HS-5 (cell line): ENCODE data around the gene DNAI7.

Experiments used
- DNase-seq: peaks from one replicate; pipeline ENCODE4 v3.0.0-alpha.2; 2012; ENCODE audit warnings: low read depth

Gene DNAI7

GRCh38 chr12:25182765-25183164 is 12.2 kb downstream of the DNAI7 start:
- no peak for DNase-seq

- DNase-seq: no peak
These were observed 32.1 kb downstream of the DNAI7 start for GRCh38 chr12:25162866-25163265.

DNA sequence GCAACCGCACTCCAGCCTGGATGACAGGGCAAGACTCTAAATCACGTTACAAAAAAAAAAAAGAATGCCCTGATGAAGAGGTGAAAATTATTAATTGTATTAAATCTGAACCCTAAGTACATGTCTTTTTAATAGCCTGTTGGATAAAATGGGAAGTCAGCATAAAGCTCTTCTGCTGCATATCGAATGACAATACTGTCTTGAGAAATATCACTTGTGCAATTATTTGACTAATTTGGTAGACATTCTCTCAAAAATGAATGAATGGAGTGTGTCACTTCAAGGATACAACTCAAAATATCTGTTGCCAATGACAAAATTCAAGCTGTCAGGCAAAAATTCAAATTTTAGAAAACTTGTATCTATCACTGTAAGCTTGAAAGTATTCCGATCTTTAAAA is 38.9 kb downstream of the DNAI7 start:
- no peak for DNase-seq

DNA sequence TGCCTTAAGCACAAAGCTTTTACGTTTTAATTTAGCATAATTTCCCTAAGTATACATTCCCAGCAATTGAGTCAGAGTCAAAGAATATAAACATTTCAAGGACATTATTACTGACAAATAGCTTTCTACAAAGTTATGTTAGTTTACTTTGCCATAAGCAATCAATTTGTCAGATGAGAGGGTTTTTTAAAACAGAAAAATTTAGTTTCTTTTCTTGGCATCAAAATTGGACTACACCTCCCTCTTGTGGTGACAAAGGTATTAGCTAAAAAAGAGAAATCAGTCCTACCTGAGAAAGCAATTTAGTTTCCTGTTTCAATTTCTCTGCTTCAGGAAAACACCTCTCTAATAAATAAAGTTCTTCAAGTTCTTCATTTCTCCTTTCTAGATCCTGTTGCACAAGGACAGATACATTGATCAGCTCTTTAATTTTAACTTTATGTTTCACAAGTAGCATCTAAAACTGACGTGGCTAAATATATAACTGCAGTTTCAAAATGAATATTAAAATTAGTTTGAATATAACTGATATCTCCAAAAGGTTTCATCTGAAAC is 39.9 kb downstream of the DNAI7 start:
- peak; percentile 26 for DNase-seq

DNA sequence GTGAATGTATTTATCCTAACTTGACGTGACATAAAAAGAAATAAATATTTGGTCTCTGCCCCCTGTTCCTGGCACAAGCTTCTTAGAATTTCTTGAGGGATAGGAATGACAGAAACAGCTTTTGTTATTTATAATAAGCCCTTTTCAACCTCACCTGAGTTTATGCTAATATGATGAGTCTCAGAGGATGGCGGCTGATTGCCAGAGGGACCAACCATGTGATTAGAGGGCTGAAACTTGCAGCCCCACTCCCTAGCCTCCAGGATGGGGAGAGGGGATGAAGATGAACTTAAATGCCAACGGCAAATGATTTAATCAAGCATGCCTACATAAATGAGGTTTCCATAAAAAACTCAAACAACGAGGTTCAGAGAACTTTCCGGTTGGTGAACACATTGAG is 42.9 kb downstream of the DNAI7 start:
- DNase-seq: no peak

- peak; percentile 79 for DNase-seq
These were observed 43.5 kb downstream of the DNAI7 start for GRCh38 chr12:25151476-25151875.

DNA sequence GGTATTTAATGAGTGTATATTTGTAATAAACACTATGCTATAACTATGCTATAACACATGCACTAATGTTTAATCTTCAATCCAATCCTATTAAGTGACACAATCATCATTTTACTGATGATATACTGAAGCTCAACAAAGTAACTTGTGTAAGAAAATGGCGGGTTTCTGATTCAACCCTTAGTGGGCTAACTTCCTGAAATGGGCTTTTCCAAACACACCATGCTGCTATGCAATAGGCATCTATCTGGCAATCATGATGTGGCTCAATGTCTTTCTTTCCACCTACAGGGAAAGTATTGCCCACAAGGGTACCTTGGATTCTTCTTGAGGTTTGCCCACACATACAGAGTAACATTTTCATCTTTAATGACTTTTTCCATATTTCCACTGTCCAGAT is 48.3 kb downstream of the DNAI7 start:
- DNase-seq: no peak

GRCh38 chr12:25135531-25136154 is 59.3 kb downstream of the DNAI7 start:
- no peak for DNase-seq

DNA sequence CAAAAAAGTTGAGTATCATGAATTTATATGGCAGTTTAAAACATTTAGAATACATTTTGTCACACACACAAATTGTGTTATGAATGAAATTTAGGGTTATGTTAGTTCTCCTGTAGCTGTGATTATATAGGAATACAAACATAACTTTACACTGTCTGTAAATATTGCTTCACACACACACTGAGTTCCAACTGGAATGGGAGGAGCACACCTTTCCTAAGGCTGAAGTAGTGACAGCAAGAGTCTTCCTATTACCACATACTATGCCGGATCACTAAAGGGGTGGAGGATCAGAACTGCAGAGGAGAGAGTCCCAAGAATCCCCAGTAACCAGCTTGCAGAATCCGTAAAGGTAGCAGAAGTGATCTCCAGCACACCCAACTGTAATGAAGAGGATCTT is 63.7 kb downstream of the DNAI7 start:
- no peak for DNase-seq

- DNase-seq: no peak
These were observed 64.2 kb downstream of the DNAI7 start for GRCh38 chr12:25130741-25131188.

- DNase-seq: no peak
These were observed 68.2 kb downstream of the DNAI7 start for GRCh38 chr12:25126746-25127145.

DNA sequence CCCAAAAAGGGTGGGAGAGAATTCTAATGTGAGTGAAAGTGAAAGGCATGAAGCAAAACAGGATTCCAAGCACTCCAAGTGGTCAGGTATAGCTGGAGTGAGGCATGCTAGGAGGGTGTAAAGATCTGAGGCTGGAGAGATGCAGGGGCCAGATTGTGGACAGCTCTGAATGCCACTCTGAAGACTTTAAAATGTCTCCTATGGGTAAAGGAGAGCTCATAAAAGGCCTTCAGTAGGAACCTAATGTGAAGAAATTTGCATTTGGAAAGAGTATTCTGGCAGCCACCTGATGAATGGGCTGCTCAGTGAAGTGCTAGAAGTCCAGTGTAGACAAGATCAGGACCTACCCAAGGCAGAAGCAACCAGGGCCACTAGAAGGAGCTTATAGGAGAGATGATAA is 68.9 kb downstream of the DNAI7 start:
- no peak for DNase-seq

DNA sequence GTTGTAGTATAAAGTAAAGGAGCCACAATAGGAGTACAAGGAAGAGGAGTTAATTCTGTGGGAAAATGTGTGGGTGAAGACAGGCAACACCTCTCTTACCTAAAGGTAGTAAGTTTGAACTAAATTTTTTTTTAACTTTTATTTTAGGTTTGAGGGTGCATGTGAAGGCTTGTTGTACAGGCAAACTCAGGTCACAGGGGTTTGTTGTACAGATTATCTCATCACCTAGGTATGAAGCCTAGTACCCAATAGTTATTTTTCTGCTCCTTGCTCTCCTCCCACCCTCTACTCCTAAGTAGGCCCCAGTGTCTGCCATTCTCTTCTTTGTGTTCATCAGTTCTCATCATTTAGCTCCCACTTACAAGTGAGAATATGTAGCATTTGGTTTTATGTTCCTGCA is 70.5 kb downstream of the DNAI7 start:
- no peak for DNase-seq

- no peak for DNase-seq
These were observed 71.8 kb downstream of the DNAI7 start for GRCh38 chr12:25123126-25123525.

DNA sequence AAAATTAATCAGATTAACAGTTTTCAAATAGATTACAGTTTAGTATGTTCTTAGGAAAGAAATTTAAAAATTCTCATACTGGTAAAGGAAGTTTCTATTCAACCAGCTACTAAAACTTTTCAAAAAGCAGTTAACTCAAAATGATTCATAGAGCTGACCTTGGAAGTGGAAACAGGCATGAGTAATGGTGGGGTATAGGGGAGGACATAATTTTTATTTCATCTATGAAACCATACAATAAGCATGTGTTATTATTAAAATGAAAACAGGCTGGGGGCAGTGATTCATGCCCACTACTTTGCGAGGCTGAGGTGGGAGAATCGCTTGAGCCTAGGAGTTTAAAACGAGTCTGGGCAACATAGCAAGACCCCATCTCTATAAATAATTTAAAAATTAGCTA is 73.0 kb downstream of the DNAI7 start:
- DNase-seq: peak; percentile 13

DNA sequence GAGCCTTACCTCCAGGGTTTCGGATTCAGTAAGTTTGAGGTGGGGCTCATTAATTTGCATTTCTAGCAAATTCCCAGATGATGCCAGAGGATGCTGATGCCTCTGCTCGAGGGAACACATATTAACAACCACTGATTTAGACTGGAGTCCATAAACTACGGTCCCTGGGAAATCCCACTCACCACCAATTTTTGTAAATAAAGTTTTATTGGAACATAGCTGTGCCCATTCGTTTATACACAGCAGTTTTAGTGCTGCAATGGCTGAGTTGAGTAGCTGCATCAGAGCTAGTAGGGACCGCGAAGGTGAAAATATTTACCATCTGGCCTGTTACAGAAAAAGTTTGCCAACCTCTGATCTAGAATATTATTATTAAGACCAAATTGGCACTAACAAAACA is 73.8 kb downstream of the DNAI7 start:
- no peak for DNase-seq

DNA sequence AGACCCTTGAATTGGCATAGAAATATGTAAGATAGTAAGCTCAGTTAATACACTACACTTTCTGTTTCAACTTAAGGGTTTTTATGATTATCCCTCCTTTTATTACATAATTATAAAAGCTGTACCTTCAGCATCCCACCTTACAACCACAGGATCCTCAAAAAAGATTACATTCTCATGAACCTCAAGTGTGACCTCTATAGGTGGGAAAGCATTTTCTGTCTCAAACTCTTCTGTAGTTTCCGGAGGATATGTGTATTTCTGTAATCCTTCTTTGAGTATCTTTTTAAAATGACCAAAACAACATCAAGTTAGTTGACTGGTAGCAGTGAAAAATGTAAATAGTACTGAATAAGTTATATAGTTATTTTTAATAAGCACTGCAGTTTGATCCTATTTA is 75.9 kb downstream of the DNAI7 start:
- no peak for DNase-seq

- no peak for DNase-seq
These were observed 79.3 kb downstream of the DNAI7 start for GRCh38 chr12:25115677-25116076.

DNA sequence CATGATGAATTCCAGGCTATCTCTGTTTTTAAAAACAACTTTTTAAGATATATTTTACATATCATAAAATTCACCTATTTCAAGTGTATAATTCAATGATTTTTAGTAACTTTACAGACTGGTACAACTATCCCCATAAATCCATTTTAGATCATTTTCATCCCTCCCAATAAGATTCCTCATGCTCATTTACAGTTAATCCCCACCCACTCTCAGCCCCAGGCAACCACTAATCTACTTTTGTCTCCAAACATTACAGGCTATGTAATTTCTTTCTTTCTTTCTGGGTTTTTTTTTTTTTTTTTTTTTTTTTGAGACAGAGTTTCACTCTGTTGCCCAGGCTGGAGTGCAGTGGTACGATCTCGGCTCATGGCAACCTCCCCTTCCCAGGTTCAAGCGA is 81.3 kb downstream of the DNAI7 start:
- no peak for DNase-seq

DNA sequence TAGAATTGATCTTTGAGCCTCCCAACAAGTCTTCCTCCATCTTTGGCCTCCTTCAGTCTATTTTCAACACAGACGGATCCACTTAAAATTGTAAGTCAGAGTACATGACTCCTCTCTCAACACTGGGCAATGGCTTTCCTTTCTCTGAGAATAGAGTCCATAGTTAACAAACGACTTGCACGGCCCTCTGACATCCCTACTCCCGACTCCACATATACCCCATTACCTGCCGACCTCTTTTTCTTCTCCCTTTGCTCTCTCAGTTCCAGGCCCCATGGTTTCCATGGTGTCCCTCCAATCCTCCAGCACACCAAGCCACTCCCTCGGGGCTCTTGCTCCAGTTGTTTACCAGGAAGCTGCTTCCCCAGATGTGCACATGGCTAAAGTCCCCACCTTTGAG is 84.7 kb downstream of the DNAI7 start:
- DNase-seq: no peak

- no peak for DNase-seq
These were observed 87.0 kb downstream of the DNAI7 start for GRCh38 chr12:25107920-25108319.

DNA sequence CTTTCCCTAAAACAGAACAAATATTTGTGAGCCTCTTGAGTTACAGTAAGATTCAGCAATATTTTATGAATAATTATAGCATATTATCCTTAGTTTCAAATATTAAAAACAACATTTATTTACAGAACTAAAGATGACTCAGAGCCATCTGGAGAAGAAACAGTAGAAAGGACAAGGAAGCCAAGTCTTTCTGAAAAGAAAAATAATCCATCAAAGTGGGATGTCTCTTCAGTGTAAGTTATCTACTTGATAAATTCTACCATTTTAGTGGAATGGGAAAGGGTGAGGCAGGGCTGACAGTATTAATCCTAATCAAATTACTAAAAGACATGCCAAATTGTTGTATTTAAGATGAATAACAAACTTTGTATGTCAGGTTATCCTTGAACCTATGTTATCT is 88.1 kb downstream of the DNAI7 start:
- no peak for DNase-seq

DNA sequence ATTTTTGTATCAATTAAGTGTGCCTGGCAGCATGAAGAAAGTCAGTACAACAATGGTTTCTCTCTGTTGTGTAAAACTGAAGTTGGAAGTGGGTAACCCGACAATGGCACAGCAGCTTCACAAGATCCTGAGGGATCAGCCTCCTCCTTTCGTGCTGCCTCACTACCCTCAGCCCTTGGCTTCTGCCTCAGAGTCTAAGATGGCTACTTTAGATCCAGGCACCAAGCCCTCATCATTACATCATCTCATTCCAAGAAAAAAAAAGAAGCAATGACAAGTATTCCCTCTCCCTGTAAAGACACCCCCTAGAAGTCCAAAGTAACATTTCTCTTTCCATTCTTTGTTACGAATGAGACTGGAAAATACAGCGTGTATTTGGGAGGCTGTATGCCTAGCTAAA is 92.6 kb downstream of the DNAI7 start:
- no peak for DNase-seq

DNA sequence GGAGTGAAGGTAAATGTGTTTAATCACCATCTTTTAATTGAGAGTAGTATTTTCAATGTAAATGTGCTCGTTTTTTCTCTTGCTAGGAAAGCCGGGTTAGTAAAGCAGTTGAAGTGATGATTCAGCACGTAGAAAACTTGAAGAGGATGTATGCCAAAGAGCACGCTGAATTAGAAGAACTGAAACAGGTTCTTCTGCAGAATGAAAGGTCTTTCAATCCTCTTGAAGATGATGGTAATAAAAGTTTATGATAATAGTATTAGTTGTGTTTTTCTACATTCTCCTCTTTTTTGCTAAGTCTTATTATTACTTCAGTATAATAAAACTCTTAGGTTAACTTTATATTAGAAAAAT is 93.9 kb downstream of the DNAI7 start:
- no peak for DNase-seq
